HEK293 (cell line): ENCODE data around the gene SLC18A3.

Source experiments
- KLF1 ChIP-seq: fragments of 450-650 bp; formaldehyde crosslinking; IDR thresholded peaks from 2 replicates; pipeline ENCODE4 v1.5.1; 2016; ENCODE audit warnings: missing biosample characterization, missing genetic modification characterization
- TCF7L2 ChIP-seq: IDR thresholded peaks from 2 replicates; pipeline ENCODE4 v1.6.1; 2011; ENCODE audit warnings: low read depth, mild to moderate bottlenecking, inconsistent platforms, low read length, moderate library complexity, borderline replicate concordance
- ZFHX2 ChIP-seq: fragments of 450-650 bp; formaldehyde crosslinking; conservative IDR thresholded peaks from 2 replicates; pipeline ENCODE4 v1.5.1; 2016; ENCODE audit warnings: missing biosample characterization, missing genetic modification characterization
- ZNF175 ChIP-seq: fragments of 450-650 bp; formaldehyde crosslinking; IDR thresholded peaks from 2 replicates; pipeline ENCODE4 v1.5.1; 2016; ENCODE audit warnings: missing biosample characterization, missing genetic modification characterization
- ZNF2 ChIP-seq: fragments of 450-650 bp; formaldehyde crosslinking; IDR thresholded peaks from 2 replicates; pipeline ENCODE4 v1.5.1; 2016; ENCODE audit warnings: missing biosample characterization, missing genetic modification characterization
- ZNF660 ChIP-seq: fragments of 450-650 bp; IDR thresholded peaks from 2 replicates; pipeline ENCODE4 v1.5.1; 2018; ENCODE audit warnings: missing biosample characterization, mild to moderate bottlenecking, missing genetic modification characterization
- ZNF768 ChIP-seq: fragments of 450-650 bp; formaldehyde crosslinking; IDR thresholded peaks from 2 replicates; pipeline ENCODE4 v1.5.1; 2018; ENCODE audit warnings: missing biosample characterization, mild to moderate bottlenecking, missing genetic modification characterization
- TF ChIP-seq, protein P1 (sequence below): fragments of 450-650 bp; formaldehyde crosslinking; IDR thresholded peaks from 2 replicates; pipeline ENCODE4 v1.5.1; 2016; ENCODE audit warnings: missing biosample characterization, missing genetic modification characterization
- TF ChIP-seq, protein P2 (sequence below): fragments of 450-650 bp; formaldehyde crosslinking; IDR thresholded peaks from 2 replicates; pipeline ENCODE4 v1.5.1; 2017; ENCODE audit warnings: missing biosample characterization, missing genetic modification characterization

GRCh38 chr10:49661140-49661856, 51.2 kb downstream of the SLC18A3 start:
- TF ChIP-seq ZNF2 (tag by site-specific recombination) (no peak), ZNF768 (tag by site-specific recombination) (no peak), ZFHX2 (tag by site-specific recombination) (no peak), ZNF175 (tag by site-specific recombination) (no peak), KLF1 (no peak), ZNF660 (tag by site-specific recombination) (no peak), TCF7L2 (no peak)
- TF ChIP-seq, protein P1, sequence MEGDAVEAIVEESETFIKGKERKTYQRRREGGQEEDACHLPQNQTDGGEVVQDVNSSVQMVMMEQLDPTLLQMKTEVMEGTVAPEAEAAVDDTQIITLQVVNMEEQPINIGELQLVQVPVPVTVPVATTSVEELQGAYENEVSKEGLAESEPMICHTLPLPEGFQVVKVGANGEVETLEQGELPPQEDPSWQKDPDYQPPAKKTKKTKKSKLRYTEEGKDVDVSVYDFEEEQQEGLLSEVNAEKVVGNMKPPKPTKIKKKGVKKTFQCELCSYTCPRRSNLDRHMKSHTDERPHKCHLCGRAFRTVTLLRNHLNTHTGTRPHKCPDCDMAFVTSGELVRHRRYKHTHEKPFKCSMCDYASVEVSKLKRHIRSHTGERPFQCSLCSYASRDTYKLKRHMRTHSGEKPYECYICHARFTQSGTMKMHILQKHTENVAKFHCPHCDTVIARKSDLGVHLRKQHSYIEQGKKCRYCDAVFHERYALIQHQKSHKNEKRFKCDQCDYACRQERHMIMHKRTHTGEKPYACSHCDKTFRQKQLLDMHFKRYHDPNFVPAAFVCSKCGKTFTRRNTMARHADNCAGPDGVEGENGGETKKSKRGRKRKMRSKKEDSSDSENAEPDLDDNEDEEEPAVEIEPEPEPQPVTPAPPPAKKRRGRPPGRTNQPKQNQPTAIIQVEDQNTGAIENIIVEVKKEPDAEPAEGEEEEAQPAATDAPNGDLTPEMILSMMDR = no peak
- TF ChIP-seq, protein P2, sequence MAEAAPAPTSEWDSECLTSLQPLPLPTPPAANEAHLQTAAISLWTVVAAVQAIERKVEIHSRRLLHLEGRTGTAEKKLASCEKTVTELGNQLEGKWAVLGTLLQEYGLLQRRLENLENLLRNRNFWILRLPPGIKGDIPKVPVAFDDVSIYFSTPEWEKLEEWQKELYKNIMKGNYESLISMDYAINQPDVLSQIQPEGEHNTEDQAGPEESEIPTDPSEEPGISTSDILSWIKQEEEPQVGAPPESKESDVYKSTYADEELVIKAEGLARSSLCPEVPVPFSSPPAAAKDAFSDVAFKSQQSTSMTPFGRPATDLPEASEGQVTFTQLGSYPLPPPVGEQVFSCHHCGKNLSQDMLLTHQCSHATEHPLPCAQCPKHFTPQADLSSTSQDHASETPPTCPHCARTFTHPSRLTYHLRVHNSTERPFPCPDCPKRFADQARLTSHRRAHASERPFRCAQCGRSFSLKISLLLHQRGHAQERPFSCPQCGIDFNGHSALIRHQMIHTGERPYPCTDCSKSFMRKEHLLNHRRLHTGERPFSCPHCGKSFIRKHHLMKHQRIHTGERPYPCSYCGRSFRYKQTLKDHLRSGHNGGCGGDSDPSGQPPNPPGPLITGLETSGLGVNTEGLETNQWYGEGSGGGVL (tag by site-specific recombination) = no peak
